GM08714 (cell line): ENCODE data around the gene TOMM34.

Experiments
- H3K4me3 ChIP-seq: fragments of 200-500 bp; sonication (Bioruptor generic); 2 replicates; pipeline ENCODE4 v1.5.1; 2014; ENCODE audit warnings: mild to moderate bottlenecking, low read length, inconsistent platforms
- ZNF274 ChIP-seq: IDR thresholded peaks from 2 replicates; pipeline ENCODE4 v1.6.1; 2012; ENCODE audit warnings: mild to moderate bottlenecking, low read depth, low read length

TOMM34 gene

GRCh38 chr20:44901974-44902373 lies 58.2 kb downstream of the TOMM34 start:
- no peak for TF ChIP-seq ZNF274

GRCh38 chr20:44900231-44900854 lies 59.9 kb downstream of the TOMM34 start:
- no peak overlapping the region for H3K4me3 ChIP-seq
- TF ChIP-seq ZNF274: no peak

More at GRCh38 chr20:44901974-44902373, 58.2 kb downstream of the TOMM34 start:
- no peak overlapping the region for H3K4me3 ChIP-seq

- no peak overlapping the region for H3K4me3 ChIP-seq
- TF ChIP-seq ZNF274: no peak
These were observed 63.1 kb downstream of the TOMM34 start for GRCh38 chr20:44897133-44897532.

DNA sequence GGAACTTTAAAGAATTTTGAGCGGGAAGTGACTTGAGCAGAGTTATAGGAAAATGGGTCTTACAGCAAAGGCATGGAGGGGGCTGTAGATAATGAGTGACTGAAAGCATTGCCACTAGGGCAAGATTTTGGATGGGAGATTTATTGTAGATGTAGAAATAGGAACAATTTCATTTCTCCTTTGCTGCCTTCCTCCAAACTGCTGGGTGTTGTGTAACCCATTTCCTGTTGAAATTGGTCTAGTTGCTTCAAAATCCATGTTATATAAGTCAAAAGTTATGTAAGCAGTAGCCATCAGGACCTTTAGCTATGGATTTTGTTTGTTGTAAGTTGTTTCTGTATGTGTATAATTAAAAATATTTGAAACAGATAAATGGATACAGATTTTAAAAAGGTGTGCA lies 63.6 kb downstream of the TOMM34 start:
- no peak for TF ChIP-seq ZNF274
- H3K4me3 ChIP-seq: no peak overlapping the region

DNA sequence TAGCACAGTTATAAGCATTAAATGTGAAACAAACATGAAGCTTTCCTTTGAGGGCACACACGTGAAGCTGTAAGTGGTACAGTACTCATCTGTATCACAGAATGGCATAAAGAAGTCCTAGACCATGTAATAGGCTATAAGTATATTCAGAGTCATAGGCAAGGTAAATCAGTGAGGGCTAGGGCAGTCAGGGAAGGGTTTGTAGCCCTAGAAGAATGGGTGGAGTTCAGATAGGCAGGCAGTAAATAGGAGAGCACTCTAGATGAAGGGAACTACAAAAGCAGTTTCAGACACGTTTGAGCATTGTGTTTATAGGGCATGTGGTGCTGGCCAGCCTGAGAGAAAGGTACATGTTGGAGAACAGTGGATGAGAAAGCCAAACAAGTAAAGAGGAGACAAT lies 65.2 kb downstream of the TOMM34 start:
- H3K4me3 ChIP-seq: no peak overlapping the region
- no peak for TF ChIP-seq ZNF274
